ENCODE measurements around the gene MYMK. TPM values are rescaled to one million over a fixed set of nuclear protein-coding genes. Genes with fewer than 3 reads are reported as not detected.

The MYMK gene
- total RNA-seq, 1 experiment from 2014 or later: not detected

- ATAC-seq: no peak
- Histone ChIP-seq H3K4me1 (ENCODE audit: control insufficient read depth in 1 of 2, insufficient read depth in 2 of 2, low read length in 2 of 2) (peaks cover 8 to 12% of the 10 kb centered on the region in 2 experiments; a peak in 3 of 4 replicates), H3K79me2 (ENCODE audit: insufficient read depth, low read length) (no peaks in the 10 kb centered on the region), H3K36me3 (ENCODE audit: control insufficient read depth in 1 of 2, insufficient read depth in 2 of 2, low read length in 2 of 2) (no peaks in the 10 kb centered on the region), H2AFZ (ENCODE audit: low read depth, low read length, poor library complexity, severe bottlenecking) (no peak overlapping the region), H3K9me2 (ENCODE audit: insufficient read depth) (no peaks in the 10 kb centered on the region), H3K27me3 (ENCODE audit: insufficient read depth, low read length) (no peaks in the 10 kb centered on the region), H3K9ac (ENCODE audit: low read length) (no peak overlapping the region), H3K9me3 (ENCODE audit: control insufficient read depth in 1 of 2, insufficient read depth in 1 of 2, low read depth in 1 of 2, low read length in 2 of 2) (no peaks in the 10 kb centered on the region), H4K20me1 (ENCODE audit: insufficient read depth) (no peaks in the 10 kb centered on the region), H3K4me2 (ENCODE audit: low read length) (no peak overlapping the region), H3K27ac (ENCODE audit: low read depth, low read length) (no peak overlapping the region), H3K4me3 (replicated peaks in 1 of 2; ENCODE audit: low read depth in 1 of 2, low read length in 2 of 2) (no peak overlapping the region)
- ChIA-PET POLR2A (no interaction called here), RAD21 (ENCODE audit: low non-redundant PET in 1 of 2, low total read pairs in 2 of 2, uncharacterized antibody in 2 of 2, unreplicated experiment in 2 of 2) (no interaction called here), CTCF (no interaction called here)
- intact Hi-C loops (cut with micrococcal nuclease): no loop called here
- DNase-seq (ENCODE audit: low read depth, low spot score): no peak
- TF ChIP-seq ZBTB33 (IDR thresholded peaks at IDR 0.05; ENCODE audit: extremely low read depth, insufficient replicate concordance, low read length): no peak
- no peak for TF ChIP-seq CEBPB (IDR thresholded peaks at IDR 0.05; ENCODE audit: low read depth)
- TF ChIP-seq YY1 (IDR thresholded peaks at IDR 0.05; ENCODE audit: extremely low read depth, insufficient replicate concordance, low read depth, low read length): no peak
- TF ChIP-seq MAX (IDR thresholded peaks at IDR 0.05): no peak
- no peak for TF ChIP-seq REST (IDR thresholded peaks at IDR 0.05; ENCODE audit: low read depth)
- TF ChIP-seq EZH2phosphoT487 (IDR thresholded peaks at IDR 0.05; ENCODE audit: borderline replicate concordance): no peak
- TF ChIP-seq EZH2 (IDR thresholded peaks at IDR 0.05): no peak
- TF ChIP-seq TCF7L2 (IDR thresholded peaks at IDR 0.05; ENCODE audit: borderline replicate concordance, extremely low read depth, insufficient read depth, insufficient read length): no peak
- TF ChIP-seq ZFX (IDR thresholded peaks at IDR 0.05): no peak
- no peak for TF ChIP-seq POLR2AphosphoS5 (IDR thresholded peaks at IDR 0.05; ENCODE audit: low read depth, low read length)
- no peak for TF ChIP-seq SRF (IDR thresholded peaks at IDR 0.05; ENCODE audit: low read depth)
- TF ChIP-seq SP1 (IDR thresholded peaks at IDR 0.05; ENCODE audit: low read depth): no peak
- no peak for TF ChIP-seq POLR2A (IDR thresholded peaks at IDR 0.05; ENCODE audit: borderline replicate concordance, extremely low read depth, insufficient read depth, insufficient read length)
- no peak for TF ChIP-seq FOSL1 (IDR thresholded peaks at IDR 0.05; ENCODE audit: low read depth)
- TF ChIP-seq ELF1 (IDR thresholded peaks at IDR 0.05; ENCODE audit: borderline replicate concordance, low read depth): no peak
- no TSS peak for BruUV-seq (replicated peaks)
Measured at GRCh38 chr9:133528001-133528875, 3.5 kb upstream of the MYMK start.

Measured in HCT116 (cell line).